Neural cell (in vitro differentiated cells): ENCODE data around the gene SHTN1.

Experiments
- CTCF ChIP-seq: fragments of 450-650 bp; IDR thresholded peaks from 2 replicates; pipeline ENCODE4 v1.5.1; 2014; ENCODE audit warnings: antibody characterized with exemption, mild to moderate bottlenecking, moderate library complexity; ENCODE audit not compliant: poor library complexity, severe bottlenecking
- EP300 ChIP-seq: fragments of 450-650 bp; conservative IDR thresholded peaks from 2 replicates; pipeline ENCODE4 v1.6.1; 2014; ENCODE audit warnings: antibody characterized with exemption, mild to moderate bottlenecking, moderate library complexity; ENCODE audit not compliant: poor library complexity, severe bottlenecking
- EZH2 ChIP-seq: fragments of 200-600, 300-800 bp; shearing (Covaris generic), sonication (generic); IDR thresholded peaks from 2 replicates; pipeline ENCODE4 v1.6.1; 2014; ENCODE audit warnings: antibody characterized with exemption, low read length, borderline replicate concordance, mild to moderate bottlenecking; ENCODE audit not compliant: insufficient read depth, poor library complexity, severe bottlenecking
- POLR2AphosphoS5 ChIP-seq: IDR thresholded peaks from 2 replicates; pipeline ENCODE4 v1.6.1; 2012
- REST ChIP-seq: IDR thresholded peaks from 2 replicates; pipeline ENCODE4 v1.6.1; 2012; ENCODE audit warnings: borderline replicate concordance

- no peak for TF ChIP-seq CTCF
- no peak for TF ChIP-seq EP300
- no peak for TF ChIP-seq REST
- TF ChIP-seq POLR2AphosphoS5, result no peak
- TF ChIP-seq EZH2, result no peak
These were observed 2.8 kb downstream of the SHTN1 start for GRCh38 chr10:117002206-117002605.
